Stimulated activated effector memory CD8-positive, alpha-beta T cell treated with anti-CD3 and anti-CD28 coated beads, Interleukin-12 subunit alpha, Interleukin-12 subunit beta, amount 100 ng/mL, for 72 hours (primary cell): ENCODE measurements around the gene CACNA1B.
A peak's percentile ranks its signal among the peaks of the same experiment; 100 is the strongest.
"Not testable (repeated sequence)": the region's sequence is repeated elsewhere in the genome, so short reads cannot be mapped to it uniquely, and the experiment has no call there.

ENCODE experiments used
- ATAC-seq: fragments of 150-1000 bp; cut with Tn5 transposase; 2 replicates; pipeline ENCODE4 v1.10.0; 2021
- DNase-seq, 2 donors: peaks; one replicate each; pipeline ENCODE4 v3.0.0; 2021 to 2022; ENCODE audit warnings: low spot score in 2 of 2
- H3K27ac Mint-ChIP-seq: one replicate; pipeline ENCODE4 v1.8.0; 2022; ENCODE audit warnings: mild to moderate bottlenecking, mixed read lengths
- H3K36me3 Mint-ChIP-seq: one replicate; pipeline ENCODE4 v1.8.0; 2022; ENCODE audit warnings: mild to moderate bottlenecking, mixed read lengths
- H3K4me1 Mint-ChIP-seq: one replicate; pipeline ENCODE4 v1.8.0; 2022; ENCODE audit warnings: mixed read lengths
- H3K4me3 Mint-ChIP-seq: one replicate; pipeline ENCODE4 v1.8.0; 2022; ENCODE audit warnings: mild to moderate bottlenecking, mixed read lengths
- H3K9me3 Mint-ChIP-seq: one replicate; pipeline ENCODE4 v1.8.0; 2022; ENCODE audit warnings: mixed read lengths

The CACNA1B gene

DNA sequence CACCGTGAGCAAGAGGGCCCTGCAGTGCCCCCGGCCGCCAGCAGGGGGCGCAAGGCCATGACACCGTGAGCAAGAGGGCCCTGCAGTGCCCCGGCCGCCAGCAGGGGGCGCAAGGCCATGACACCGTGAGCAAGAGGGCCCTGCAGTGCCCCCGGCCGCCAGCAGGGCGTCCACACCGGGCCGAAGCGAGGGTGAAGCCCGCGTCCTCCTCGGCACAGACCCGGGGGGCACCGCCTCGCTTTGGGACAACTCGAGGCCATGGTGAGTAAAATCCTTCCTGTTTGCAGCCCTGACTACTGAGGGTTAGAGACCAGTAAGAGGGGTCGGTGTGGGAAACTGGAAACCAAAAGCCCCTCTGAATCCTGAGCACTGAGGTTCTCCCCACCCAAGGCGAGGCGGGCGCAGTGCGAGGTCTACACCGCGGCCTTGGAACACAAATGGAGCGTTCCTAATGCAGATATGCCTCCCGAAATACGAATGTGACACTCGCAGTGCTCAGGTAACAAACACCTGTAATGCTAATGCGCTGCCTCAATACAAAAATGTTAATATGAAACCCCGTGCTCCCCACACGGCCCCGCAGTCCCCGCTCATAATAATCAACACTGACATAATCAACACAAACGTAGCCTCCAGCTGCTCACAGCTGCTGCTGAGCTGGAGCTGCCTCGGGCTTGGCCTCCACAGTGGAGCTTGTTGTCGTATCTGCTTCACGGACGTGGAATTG, 249.4 kb downstream of the CACNA1B start:
- H3K36me3 Mint-ChIP-seq, H3K4me3 Mint-ChIP-seq, ATAC-seq, DNase-seq, H3K9me3 Mint-ChIP-seq, H3K27ac Mint-ChIP-seq, H3K4me1 Mint-ChIP-seq: not testable (repeated sequence)

GRCh38 chr9:138128027-138128426, 250.4 kb downstream of the CACNA1B start:
- H3K4me1 Mint-ChIP-seq = not testable (repeated sequence)

DNA sequence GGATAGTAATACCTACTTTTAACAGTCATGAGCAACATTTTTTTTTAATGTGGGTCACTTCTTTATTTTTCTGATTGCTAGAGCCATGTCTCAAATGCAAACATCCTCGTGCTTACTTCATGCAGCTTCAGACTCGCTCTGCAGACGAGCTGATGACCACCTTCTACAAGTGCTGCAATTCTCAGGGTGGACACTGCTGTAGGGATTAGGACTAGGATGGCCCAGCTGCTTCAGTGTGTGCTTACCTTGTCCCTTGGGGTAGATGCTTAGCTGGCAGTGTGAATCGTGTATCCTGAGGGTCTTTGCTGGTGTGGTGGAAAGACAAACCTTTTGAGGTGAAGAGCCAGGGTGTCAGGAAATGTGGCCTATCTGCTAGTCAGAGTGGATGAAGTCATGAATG, 251.7 kb downstream of the CACNA1B start:
- not testable (repeated sequence) for DNase-seq, H3K27ac Mint-ChIP-seq, H3K4me3 Mint-ChIP-seq, H3K9me3 Mint-ChIP-seq, H3K36me3 Mint-ChIP-seq, H3K4me1 Mint-ChIP-seq
- peak; percentile 34 for ATAC-seq

More at GRCh38 chr9:138128027-138128426, 250.4 kb downstream of the CACNA1B start:
- H3K36me3 Mint-ChIP-seq, ATAC-seq, H3K27ac Mint-ChIP-seq, H3K4me3 Mint-ChIP-seq, DNase-seq, H3K9me3 Mint-ChIP-seq: not testable (repeated sequence)

- DNase-seq, ATAC-seq, H3K9me3 Mint-ChIP-seq, H3K4me3 Mint-ChIP-seq, H3K27ac Mint-ChIP-seq, H3K36me3 Mint-ChIP-seq, H3K4me1 Mint-ChIP-seq: not testable (repeated sequence)
Measured at GRCh38 chr9:138132946-138133705, 255.5 kb downstream of the CACNA1B start.

DNA sequence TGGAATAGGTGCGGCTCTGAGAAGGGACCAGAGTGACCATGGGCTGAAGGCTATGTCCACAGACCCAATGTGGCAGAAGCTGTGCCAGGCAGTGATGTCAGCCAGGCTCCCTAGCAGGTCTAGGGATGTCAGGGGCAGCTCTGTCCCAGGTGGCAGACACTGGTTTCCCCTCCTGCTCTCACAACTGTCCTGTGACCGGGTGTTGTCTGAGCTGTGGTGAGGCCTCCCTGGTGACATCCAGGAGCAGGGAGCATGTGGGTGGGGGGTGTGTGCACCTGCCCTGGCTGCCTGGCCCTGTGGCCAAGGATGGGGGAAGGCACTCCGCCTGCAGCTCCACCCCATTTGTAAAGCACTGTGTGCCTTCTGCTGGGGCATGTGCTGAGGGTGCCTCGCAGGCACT, 257.0 kb downstream of the CACNA1B start:
- not testable (repeated sequence) for H3K9me3 Mint-ChIP-seq, H3K4me1 Mint-ChIP-seq, H3K27ac Mint-ChIP-seq, DNase-seq, H3K4me3 Mint-ChIP-seq, H3K36me3 Mint-ChIP-seq, ATAC-seq

DNA sequence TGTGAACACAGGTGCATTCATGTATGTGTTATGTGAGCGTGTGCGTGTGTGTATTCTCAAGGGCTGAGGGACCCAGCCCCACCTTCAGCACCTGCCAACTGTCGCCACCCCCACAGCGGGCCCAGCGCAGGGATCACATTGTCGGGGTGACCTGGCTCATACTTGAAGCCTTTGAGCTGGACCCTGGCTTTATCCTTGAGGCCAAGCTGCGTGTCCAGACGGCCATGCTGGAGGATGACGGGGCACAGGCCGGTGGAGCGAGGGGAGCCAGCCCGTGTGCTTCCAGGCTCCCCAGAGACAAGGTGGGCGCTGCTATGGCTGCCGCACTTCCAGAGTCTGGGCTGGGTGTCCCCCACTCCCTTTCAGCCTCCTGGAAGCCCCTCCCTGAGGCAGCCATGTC, 261.5 kb downstream of the CACNA1B start:
- not testable (repeated sequence) for H3K36me3 Mint-ChIP-seq, ATAC-seq

DNA sequence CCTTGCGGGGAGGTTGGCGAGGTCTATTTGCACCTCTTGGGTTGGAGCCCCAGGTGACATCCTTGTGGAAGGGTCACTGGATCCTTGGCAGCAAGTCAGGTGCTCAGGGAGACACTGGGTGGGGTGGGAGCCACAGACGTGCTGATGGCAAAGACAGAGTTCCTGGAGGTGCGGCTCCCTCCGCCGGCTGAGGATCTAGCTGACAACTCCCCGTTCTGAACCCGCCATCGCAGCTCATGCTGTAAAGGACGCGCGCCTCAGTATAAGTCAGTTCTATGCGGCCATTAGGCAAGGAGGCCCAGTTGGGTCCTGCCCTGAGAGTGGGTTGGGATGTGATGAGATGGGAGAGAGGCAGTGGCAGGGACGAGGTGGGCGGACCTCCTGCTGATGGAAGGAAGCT, 263.4 kb downstream of the CACNA1B start:
- not testable (repeated sequence) for H3K27ac Mint-ChIP-seq, H3K36me3 Mint-ChIP-seq, H3K4me1 Mint-ChIP-seq, DNase-seq, H3K9me3 Mint-ChIP-seq, ATAC-seq, H3K4me3 Mint-ChIP-seq

More for the DNA sequence above, 261.5 kb downstream of the CACNA1B start:
- not testable (repeated sequence) for H3K4me3 Mint-ChIP-seq, H3K4me1 Mint-ChIP-seq, H3K9me3 Mint-ChIP-seq, DNase-seq, H3K27ac Mint-ChIP-seq

DNA sequence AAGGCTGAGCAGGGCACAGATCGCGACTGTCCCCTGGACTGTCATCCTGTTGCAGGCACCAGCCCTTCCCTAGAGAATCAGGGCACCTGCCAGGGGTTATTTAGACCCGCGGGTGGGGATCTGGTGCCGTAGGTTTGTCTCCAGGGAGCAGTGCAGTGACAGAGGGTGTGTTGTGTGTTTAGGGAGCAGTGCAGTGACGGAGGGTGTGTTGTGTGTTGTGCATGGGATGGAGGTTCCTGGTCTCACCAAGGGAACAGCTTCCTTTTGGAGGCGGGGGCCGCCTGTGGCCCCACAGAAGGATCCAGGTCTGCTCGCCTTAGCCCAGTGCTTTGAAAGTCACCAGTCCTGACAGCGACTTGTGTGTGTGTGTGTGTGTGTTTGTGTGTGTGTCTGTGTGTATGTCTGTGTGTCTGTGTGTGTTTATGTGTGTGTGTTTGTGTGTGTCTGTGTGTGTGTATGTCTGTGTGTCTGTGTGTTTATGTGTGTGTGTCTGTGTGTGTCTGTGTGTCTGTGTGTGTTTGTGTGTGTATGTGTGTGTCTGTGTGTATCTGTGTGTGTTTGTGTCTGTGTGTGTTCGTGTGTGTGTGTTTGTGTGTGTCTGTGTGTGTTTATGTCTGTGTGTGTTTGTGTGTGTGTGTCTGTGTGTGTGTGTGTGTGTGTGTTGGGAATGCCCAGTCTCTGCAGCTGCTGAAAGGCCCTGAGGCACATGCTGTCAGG, 265.1 kb downstream of the CACNA1B start:
- H3K4me3 Mint-ChIP-seq, DNase-seq, H3K9me3 Mint-ChIP-seq, ATAC-seq, H3K27ac Mint-ChIP-seq, H3K36me3 Mint-ChIP-seq, H3K4me1 Mint-ChIP-seq: not testable (repeated sequence)

DNA sequence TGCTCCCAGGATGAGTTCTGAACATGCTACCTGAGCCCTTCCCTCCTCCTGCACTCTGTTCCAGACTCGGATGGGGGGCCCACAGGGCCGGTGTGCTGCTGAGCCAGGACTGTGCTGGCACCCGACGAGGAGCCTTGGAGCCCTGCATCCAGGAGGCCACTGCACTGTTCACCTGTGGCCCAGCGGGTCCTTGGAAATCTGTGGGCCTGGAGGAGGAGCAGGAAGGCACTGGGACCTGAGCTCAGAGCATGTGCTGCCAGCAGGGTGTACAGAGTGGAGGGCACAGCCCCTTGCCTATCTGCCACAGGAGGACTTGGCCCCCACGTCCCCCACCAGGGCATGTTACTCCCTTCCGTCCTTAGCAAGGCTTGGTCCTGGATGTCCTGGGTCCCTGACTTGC, 265.9 kb downstream of the CACNA1B start:
- H3K27ac Mint-ChIP-seq, H3K9me3 Mint-ChIP-seq, H3K4me3 Mint-ChIP-seq, H3K36me3 Mint-ChIP-seq, H3K4me1 Mint-ChIP-seq, ATAC-seq: not testable (repeated sequence)
- DNase-seq = peak in 1 of 2 donors; percentile 33

DNA sequence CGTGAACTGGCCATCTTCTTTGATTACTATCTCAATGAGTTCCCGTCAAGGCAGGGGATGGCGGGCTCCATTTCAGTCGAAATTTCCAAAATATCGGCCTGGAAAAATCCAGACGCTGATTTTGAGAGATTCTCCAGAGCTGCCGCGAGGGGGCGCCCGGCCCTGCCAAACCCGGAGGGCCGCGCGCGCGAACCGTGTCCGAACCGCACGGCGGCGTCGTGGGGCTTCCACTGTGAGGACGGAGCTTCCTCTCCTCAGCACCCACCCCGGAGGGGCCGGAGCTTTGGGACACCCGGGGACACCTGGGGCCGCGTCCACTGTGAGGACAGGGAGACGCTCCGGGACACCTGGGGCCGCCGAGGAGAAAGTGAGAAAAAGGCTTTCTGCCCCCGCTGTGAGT, 270.0 kb downstream of the CACNA1B start:
- H3K27ac Mint-ChIP-seq, H3K36me3 Mint-ChIP-seq, H3K4me1 Mint-ChIP-seq, ATAC-seq, H3K9me3 Mint-ChIP-seq, DNase-seq, H3K4me3 Mint-ChIP-seq: not testable (repeated sequence)

- peak overlapping the region; percentile 57 for H3K4me3 Mint-ChIP-seq
- H3K36me3 Mint-ChIP-seq, H3K4me1 Mint-ChIP-seq, H3K27ac Mint-ChIP-seq, H3K9me3 Mint-ChIP-seq: not testable (repeated sequence)
- ATAC-seq (peak; percentile 31), DNase-seq (peak; percentile 9 to 55)
Measured at GRCh38 chr9:138149672-138150656, 272.4 kb downstream of the CACNA1B start.

GRCh38 chr9:138155788-138156187, 278.2 kb downstream of the CACNA1B start:
- not testable (repeated sequence) for H3K27ac Mint-ChIP-seq, H3K36me3 Mint-ChIP-seq, H3K4me1 Mint-ChIP-seq, H3K9me3 Mint-ChIP-seq, H3K4me3 Mint-ChIP-seq
- ATAC-seq (peak; percentile 94), DNase-seq (peak in 1 of 2 donors; percentile 48)

DNA sequence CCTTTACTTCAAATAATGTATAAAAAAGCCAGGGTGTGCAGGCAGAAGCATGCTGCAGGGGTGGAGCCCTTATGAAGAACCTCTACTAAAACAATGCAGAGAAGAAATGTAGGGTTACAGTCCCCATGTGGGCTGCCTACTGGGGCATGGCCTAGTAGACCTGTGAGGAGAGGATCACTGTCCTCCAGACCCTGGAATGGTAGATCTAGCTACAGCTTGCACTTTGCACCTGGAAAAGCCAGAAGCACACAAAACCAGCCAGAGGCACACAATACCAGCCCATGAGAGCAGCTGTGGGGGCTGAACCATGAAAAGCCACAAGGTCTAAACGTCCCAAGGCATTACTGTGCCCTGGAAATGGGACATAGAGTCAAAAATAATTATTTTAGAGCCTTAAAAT, 289.2 kb downstream of the CACNA1B start:
- H3K36me3 Mint-ChIP-seq, H3K4me1 Mint-ChIP-seq, H3K27ac Mint-ChIP-seq, ATAC-seq, H3K4me3 Mint-ChIP-seq, DNase-seq, H3K9me3 Mint-ChIP-seq: not testable (repeated sequence)
